Mesenteric fat pad (tissue), 1 donor: Measurements from ENCODE around the gene KIRREL3. TPM values are rescaled to one million over a fixed set of nuclear protein-coding genes. Genes with fewer than 3 reads are reported as not detected.

Experiments
- DNase-seq: peaks from one replicate; pipeline ENCODE4 v3.0.0-alpha.2; 2020; ENCODE audit warnings: low spot score
- total RNA-seq: library from RNA; stranded (reverse); fragmentation: NEBNext Ultra II Directional; extraction: Animal tissue kit (Norgen Biotek cat#: 25700); gene quantifications from one replicate; pipeline ENCODE4 v1.2.1, GENCODE V29; 2021
- donor health status: DM: yes; HTN: yes; CAD: no.

Gene KIRREL3
- total RNA-seq, 1 donor from 2014 or later = 0.13 TPM

GRCh38 chr11:126585388-126585773, 415.2 kb downstream of the KIRREL3 start:
- DNase-seq = no peak

GRCh38 chr11:126583594-126584427, 416.8 kb downstream of the KIRREL3 start:
- DNase-seq = no peak

GRCh38 chr11:126583101-126583500, 417.5 kb downstream of the KIRREL3 start:
- DNase-seq = no peak

- DNase-seq = no peak
Measured at GRCh38 chr11:126581871-126582648, 418.5 kb downstream of the KIRREL3 start.

- no peak for DNase-seq
Measured at GRCh38 chr11:126578426-126578825, 422.1 kb downstream of the KIRREL3 start.

- DNase-seq = no peak
Measured at GRCh38 chr11:126578021-126578420, 422.5 kb downstream of the KIRREL3 start.

- no peak for DNase-seq
Measured at GRCh38 chr11:126575849-126576248, 424.7 kb downstream of the KIRREL3 start.

GRCh38 chr11:126573325-126573978, 427.1 kb downstream of the KIRREL3 start:
- no peak for DNase-seq

- no peak for DNase-seq
Measured at GRCh38 chr11:126570489-126570888, 430.1 kb downstream of the KIRREL3 start.

- DNase-seq = no peak
Measured at GRCh38 chr11:126567419-126567818, 433.2 kb downstream of the KIRREL3 start.

- DNase-seq = no peak
Measured at GRCh38 chr11:126564566-126564965, 436.0 kb downstream of the KIRREL3 start.

GRCh38 chr11:126561327-126561893, 439.2 kb downstream of the KIRREL3 start:
- no peak for DNase-seq

GRCh38 chr11:126560221-126560620, 440.3 kb downstream of the KIRREL3 start:
- DNase-seq = no peak

GRCh38 chr11:126548581-126549550, 451.7 kb downstream of the KIRREL3 start:
- no peak for DNase-seq

- DNase-seq = no peak
Measured at GRCh38 chr11:126547691-126548090, 452.9 kb downstream of the KIRREL3 start.

- DNase-seq = no peak
Measured at GRCh38 chr11:126547161-126547560, 453.4 kb downstream of the KIRREL3 start.

- DNase-seq = no peak
Measured at GRCh38 chr11:126546694-126547093, 453.9 kb downstream of the KIRREL3 start.

- no peak for DNase-seq
Measured at GRCh38 chr11:126546191-126546590, 454.4 kb downstream of the KIRREL3 start.

- DNase-seq = no peak
Measured at GRCh38 chr11:126545057-126545555, 455.5 kb downstream of the KIRREL3 start.
